Measurements from ENCODE around the gene GPD2.

The GPD2 gene

DNA sequence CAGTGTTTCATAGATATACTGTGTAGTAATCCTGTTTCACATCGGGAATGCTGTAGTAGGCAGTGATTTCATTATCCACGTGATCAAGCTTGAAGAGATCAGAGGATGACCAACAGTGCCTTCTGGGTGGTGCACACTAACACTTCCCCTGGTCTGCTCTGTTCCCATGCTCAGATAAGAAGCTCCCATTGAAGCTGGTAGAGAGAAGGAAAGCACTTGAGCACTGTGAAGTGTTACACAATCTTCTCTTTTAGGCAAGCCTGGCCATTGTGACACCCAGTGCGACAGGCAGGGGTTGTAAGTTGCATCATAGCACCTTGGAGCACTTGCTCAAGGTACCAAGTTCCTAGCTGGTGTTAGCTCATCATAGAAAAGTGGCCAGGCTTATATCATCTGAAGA lies 30.6 kb upstream of the GPD2 start:
- Histone ChIP-seq H3K4me3 (ENCODE audit: low read depth, low read length) (no peak overlapping the region), H3K27me3 (ENCODE audit: control insufficient read depth, insufficient read depth, low read length) (no peaks in the 10 kb centered on the region), H3K4me1 (ENCODE audit: control insufficient read depth, insufficient read depth, low read length) (no peaks in the 10 kb centered on the region; the same call in 1 of the 2 replicates), H3K27ac (ENCODE audit: low read depth, low read length) (no peak overlapping the region), H3K36me3 (ENCODE audit: control insufficient read depth, insufficient read depth, low read length) (no peaks in the 10 kb centered on the region), H3K9me3 (ENCODE audit: control insufficient read depth, insufficient read depth, low read length) (no peaks in the 10 kb centered on the region), H3K9ac (ENCODE audit: low read depth, low read length) (no peak overlapping the region)

DNA sequence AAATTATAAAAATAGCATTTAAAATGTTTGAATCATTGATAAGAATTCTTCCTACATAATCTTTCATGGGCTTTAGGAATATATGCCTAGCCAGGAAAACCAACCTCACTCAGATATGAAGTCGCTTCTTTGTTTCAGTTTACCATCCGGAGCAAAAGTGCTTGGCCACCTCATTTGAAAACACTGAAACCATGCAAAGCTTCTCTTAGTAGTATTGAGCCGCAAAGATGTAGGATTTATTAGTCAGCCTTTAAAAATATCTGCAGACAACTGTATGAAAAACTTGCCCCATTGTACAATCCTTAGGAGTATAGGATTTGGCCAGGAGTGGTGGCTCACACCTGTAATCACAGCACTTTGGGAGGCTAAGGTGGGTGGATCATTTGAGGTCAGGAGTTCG lies 24.3 kb upstream of the GPD2 start:
- H3K36me3 ChIP-seq (ENCODE audit: control insufficient read depth, insufficient read depth, low read length): no peaks in the 10 kb centered on the region
- no peak overlapping the region for H3K4me3 ChIP-seq (ENCODE audit: low read depth, low read length)
- no peaks in the 10 kb centered on the region for H3K27me3 ChIP-seq (ENCODE audit: control insufficient read depth, insufficient read depth, low read length)
- H3K9ac ChIP-seq (ENCODE audit: low read depth, low read length): no peak overlapping the region
- H3K27ac ChIP-seq (ENCODE audit: low read depth, low read length): no peak overlapping the region
- H3K9me3 ChIP-seq (ENCODE audit: control insufficient read depth, insufficient read depth, low read length): no peaks in the 10 kb centered on the region
- H3K4me1 ChIP-seq (ENCODE audit: control insufficient read depth, insufficient read depth, low read length): no peaks in the 10 kb centered on the region

DNA sequence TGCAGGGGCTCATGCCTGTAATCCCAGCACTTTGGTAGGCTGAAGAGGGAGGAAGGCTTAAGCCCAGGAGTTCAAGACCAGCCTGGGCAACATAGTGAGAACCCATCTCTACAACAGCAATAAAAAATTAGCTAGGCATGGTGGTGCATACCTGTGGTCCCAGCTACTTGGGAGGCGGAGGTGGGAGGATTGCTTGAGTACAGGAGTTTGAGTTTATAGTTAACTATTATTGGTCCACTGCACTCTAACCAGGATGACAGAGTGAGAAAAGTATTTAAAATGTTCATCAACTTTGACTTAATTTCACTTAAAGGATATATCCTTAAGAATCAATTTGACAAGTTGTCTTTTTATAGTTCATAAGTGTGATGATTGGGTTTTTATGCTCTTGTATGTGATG lies 14.3 kb upstream of the GPD2 start:
- no peak overlapping the region for H3K27ac ChIP-seq (ENCODE audit: low read depth, low read length)

DNA sequence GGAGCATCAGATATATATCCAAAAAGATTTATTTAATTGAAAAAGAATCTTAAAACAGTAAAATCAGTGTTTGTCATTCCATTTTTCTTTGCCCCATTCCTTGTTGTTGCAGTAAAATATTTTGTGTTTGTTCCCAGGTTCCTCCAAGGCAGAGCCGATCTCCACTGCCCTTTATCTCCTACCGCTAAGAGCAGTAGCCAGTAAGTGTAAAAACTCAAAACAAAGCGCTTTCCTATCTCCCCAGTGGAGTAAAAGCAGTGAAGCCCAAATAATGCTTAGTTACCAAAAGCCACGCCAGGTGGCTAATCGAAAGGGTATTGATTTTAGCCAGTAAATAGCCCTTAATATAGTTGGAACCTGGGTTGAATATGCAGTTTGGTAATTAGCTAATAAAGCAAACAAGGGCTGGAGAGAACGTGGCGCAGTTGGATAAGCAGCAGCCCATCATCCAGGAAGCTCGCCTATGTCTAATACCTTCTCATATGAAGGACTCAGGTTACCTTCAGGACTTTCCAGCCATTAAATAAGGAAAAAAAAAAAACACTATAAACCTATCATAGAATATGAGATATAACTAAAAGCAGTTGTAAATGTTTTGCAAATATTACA lies 12.4 kb upstream of the GPD2 start:
- Histone ChIP-seq H3K9me3 (ENCODE audit: control insufficient read depth, insufficient read depth, low read length) (no peaks in the 10 kb centered on the region), H3K4me3 (ENCODE audit: low read depth, low read length) (no peak overlapping the region), H3K9ac (ENCODE audit: low read depth, low read length) (no peak overlapping the region)

More for the DNA sequence above, 14.3 kb upstream of the GPD2 start:
- Histone ChIP-seq H3K4me1 (ENCODE audit: control insufficient read depth, insufficient read depth, low read length) (no peaks in the 10 kb centered on the region), H3K9ac (ENCODE audit: low read depth, low read length) (no peak overlapping the region), H3K9me3 (ENCODE audit: control insufficient read depth, insufficient read depth, low read length) (no peaks in the 10 kb centered on the region), H3K27me3 (ENCODE audit: control insufficient read depth, insufficient read depth, low read length) (no peaks in the 10 kb centered on the region), H3K36me3 (ENCODE audit: control insufficient read depth, insufficient read depth, low read length) (no peaks in the 10 kb centered on the region), H3K4me3 (ENCODE audit: low read depth, low read length) (no peak overlapping the region)

DNA sequence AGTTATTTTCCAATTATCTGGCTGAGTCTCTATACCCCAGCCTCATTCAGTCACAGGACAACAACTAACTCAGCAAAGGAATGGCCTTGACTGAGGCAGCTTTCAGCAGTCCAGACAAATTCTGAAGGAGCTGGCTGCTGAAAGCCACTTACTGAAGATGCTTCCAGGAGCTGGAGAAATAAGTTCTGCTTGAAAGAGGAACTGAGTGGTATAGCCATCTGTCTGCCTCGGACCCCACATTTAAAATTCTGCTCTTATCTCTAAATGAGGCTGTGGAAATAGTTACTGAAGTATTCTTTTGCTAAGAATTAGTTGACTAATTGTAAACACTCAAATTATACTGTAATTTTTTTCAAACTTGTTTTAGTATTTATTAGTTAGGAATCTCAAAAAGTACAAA lies 9.1 kb upstream of the GPD2 start:
- Histone ChIP-seq H3K36me3 (ENCODE audit: control insufficient read depth, insufficient read depth, low read length) (no peaks in the 10 kb centered on the region), H3K9me3 (ENCODE audit: control insufficient read depth, insufficient read depth, low read length) (no peaks in the 10 kb centered on the region), H3K4me3 (ENCODE audit: low read depth, low read length) (no peak overlapping the region), H3K27me3 (ENCODE audit: control insufficient read depth, insufficient read depth, low read length) (no peaks in the 10 kb centered on the region), H3K4me1 (ENCODE audit: control insufficient read depth, insufficient read depth, low read length) (peaks cover 13% of the 10 kb centered on the region), H3K9ac (ENCODE audit: low read depth, low read length) (no peak overlapping the region), H3K27ac (ENCODE audit: low read depth, low read length) (no peak overlapping the region)

More for the DNA sequence above, 12.4 kb upstream of the GPD2 start:
- Histone ChIP-seq H3K27ac (ENCODE audit: low read depth, low read length) (no peak overlapping the region), H3K4me1 (ENCODE audit: control insufficient read depth, insufficient read depth, low read length) (no peaks in the 10 kb centered on the region), H3K36me3 (ENCODE audit: control insufficient read depth, insufficient read depth, low read length) (no peaks in the 10 kb centered on the region), H3K27me3 (ENCODE audit: control insufficient read depth, insufficient read depth, low read length) (no peaks in the 10 kb centered on the region)

DNA sequence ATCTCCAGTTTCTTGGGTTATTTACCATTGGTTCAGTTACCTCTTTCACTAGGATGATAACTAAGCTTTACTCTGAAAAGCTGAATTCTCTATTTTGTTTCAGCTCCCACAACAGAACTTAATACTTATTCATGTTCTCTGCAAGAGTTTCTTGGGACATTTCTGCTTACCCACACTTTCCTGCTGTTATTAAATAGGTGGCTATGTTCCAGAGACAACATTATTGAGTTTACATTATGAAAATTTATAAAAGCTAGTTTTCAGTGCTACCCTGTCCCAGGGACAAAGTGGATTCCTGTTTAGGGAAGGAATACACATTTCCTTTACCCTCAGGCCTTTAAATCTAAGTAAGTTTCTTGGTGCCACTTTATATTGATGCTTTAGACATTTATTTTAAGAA lies 7.0 kb upstream of the GPD2 start:
- Histone ChIP-seq H3K9me3 (ENCODE audit: control insufficient read depth, insufficient read depth, low read length) (no peaks in the 10 kb centered on the region), H3K9ac (ENCODE audit: low read depth, low read length) (no peak overlapping the region), H3K4me3 (ENCODE audit: low read depth, low read length) (no peak overlapping the region), H3K27me3 (ENCODE audit: control insufficient read depth, insufficient read depth, low read length) (no peaks in the 10 kb centered on the region), H3K27ac (ENCODE audit: low read depth, low read length) (no peak overlapping the region), H3K4me1 (ENCODE audit: control insufficient read depth, insufficient read depth, low read length) (peaks cover 13% of the 10 kb centered on the region), H3K36me3 (ENCODE audit: control insufficient read depth, insufficient read depth, low read length) (no peaks in the 10 kb centered on the region)

DNA sequence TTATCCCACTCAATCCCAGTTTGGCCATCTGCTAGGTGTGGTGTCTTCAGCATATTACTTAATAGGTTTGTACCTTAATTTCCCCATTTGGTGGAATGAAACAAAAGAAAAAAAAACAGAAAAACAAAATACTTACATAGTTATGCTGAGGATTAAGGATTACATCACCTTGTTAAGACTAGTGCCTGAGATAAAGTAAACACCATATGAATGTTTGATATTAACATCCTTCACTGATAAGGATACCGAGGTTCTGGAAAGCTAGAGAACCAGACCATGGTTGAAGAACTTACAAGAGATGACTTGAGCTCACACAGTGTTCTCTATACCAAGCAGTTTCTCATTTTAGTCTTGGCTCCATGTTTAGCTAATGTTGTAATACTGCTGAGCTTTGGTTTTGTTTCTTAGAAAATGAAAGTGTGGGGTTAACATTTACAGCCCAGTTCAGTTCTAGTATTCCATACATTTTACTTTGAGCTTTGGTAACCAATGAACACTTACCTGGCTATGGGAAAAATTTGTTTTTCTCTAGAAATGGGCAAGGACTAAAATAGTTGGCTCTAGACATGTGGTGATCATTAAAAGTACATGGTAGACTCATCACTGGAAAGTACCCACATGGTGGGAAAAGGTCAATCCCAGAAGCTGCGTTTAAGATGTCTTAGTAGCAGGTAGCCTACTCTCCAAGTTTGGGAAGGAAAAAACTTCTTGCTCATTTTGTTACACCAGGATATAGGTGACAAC lies 5.8 kb upstream of the GPD2 start:
- peaks cover 20% of the 10 kb centered on the region for H3K4me1 ChIP-seq (ENCODE audit: control insufficient read depth, insufficient read depth, low read length)
- no peak overlapping the region for H3K4me3 ChIP-seq (ENCODE audit: low read depth, low read length)
- no peak overlapping the region for H3K27ac ChIP-seq (ENCODE audit: low read depth, low read length)
- no peaks in the 10 kb centered on the region for H3K27me3 ChIP-seq (ENCODE audit: control insufficient read depth, insufficient read depth, low read length)
- H3K9me3 ChIP-seq (ENCODE audit: control insufficient read depth, insufficient read depth, low read length): no peaks in the 10 kb centered on the region
- H3K36me3 ChIP-seq (ENCODE audit: control insufficient read depth, insufficient read depth, low read length): no peaks in the 10 kb centered on the region
- peak overlapping the region; percentile 24; the same call in 1 of the 2 replicates for H3K9ac ChIP-seq (ENCODE audit: low read depth, low read length)

DNA sequence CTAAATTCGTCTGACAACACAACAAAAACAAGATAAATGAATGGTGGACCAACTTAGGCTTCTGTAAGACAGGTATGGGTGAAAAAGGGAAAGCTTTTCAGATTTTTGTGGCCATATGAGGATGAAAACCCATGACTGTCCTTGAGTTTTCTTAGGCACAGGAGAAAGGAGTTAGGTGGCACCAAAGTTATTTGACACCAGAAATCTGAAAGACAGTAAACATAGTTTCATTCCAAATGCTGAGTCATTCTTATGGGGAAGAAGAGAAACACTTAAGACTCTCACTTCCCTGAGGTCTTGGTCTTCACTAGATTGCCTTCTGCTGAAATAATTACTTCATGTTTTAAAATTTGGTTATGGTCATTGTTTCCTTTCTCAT lies 5.2 kb upstream of the GPD2 start:
- no peaks in the 10 kb centered on the region for H3K27me3 ChIP-seq (ENCODE audit: control insufficient read depth, insufficient read depth, low read length)
- H3K9me3 ChIP-seq (ENCODE audit: control insufficient read depth, insufficient read depth, low read length): no peaks in the 10 kb centered on the region
- no peak overlapping the region for H3K4me3 ChIP-seq (ENCODE audit: low read depth, low read length)
- H3K4me1 ChIP-seq (ENCODE audit: control insufficient read depth, insufficient read depth, low read length): peaks cover 20% of the 10 kb centered on the region
- no peaks in the 10 kb centered on the region for H3K36me3 ChIP-seq (ENCODE audit: control insufficient read depth, insufficient read depth, low read length)
- H3K27ac ChIP-seq (ENCODE audit: low read depth, low read length): no peak overlapping the region
- H3K9ac ChIP-seq (ENCODE audit: low read depth, low read length): peak overlapping the region; percentile 24; the same call in 1 of the 2 replicates

DNA sequence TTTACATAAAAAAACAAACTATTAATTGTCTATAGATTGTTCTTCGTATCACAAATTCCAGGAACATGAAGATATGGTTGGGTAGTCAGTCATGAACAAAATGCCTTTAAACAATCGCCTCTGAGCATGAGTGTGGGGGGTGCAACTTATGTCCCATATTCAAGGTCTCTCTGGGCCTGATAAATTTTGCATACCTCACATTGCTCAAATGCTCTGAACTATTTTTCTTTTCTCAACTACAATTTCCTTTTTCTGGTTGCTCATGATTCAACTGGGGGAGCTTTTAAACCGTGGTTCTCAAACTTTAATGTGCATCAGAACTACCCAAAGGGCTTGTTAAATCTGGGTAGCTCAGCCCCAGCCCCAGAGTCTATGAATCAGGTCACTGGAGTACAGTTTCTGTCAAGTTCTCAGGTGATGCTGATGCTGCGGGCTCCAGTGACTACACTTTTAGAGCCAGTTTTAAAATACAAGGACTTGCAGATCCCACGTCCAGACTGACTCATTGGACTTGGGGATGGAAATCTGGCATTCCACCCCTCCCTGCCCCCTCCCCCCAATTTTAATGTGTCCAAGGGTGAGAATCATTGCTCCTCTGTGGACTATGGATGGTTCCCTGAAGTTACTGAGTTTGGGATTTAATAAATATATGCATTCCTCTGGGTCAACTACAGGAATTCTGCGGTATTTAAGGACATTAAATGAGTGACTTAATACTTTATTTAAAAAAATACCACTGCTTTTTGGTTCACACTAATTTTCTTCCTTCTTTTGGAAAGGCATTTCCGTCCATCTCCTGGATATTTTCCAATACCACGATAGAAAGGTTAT lies 1.5 kb upstream of the GPD2 start:
- Histone ChIP-seq H3K4me3 (ENCODE audit: low read depth, low read length) (peak overlapping the region; percentile 83), H3K9me3 (ENCODE audit: control insufficient read depth, insufficient read depth, low read length) (no peaks in the 10 kb centered on the region), H3K27ac (ENCODE audit: low read depth, low read length) (peak overlapping the region; percentile 92), H3K27me3 (ENCODE audit: control insufficient read depth, insufficient read depth, low read length) (no peaks in the 10 kb centered on the region), H3K4me1 (ENCODE audit: control insufficient read depth, insufficient read depth, low read length) (peaks cover 32% of the 10 kb centered on the region), H3K36me3 (ENCODE audit: control insufficient read depth, insufficient read depth, low read length) (no peaks in the 10 kb centered on the region), H3K9ac (ENCODE audit: low read depth, low read length) (no peak overlapping the region)

DNA sequence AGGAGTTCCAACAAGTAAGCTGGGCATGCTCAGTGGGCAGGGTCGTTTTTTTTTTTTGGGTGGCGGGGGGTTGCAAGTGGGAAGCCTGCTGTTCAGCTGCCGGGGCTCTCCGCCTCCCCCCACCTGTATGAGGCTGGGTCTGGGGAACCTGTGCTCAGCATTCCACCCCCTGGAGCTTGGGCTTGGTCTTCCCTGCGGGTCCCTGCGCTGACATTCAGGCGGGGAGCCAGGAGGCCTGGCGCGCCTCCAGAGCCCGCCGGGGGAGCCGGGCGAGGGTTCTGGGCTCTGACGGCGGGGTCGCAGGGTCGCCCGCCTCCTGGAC lies 822 bp upstream of the GPD2 start:
- no peaks in the 10 kb centered on the region for H3K27me3 ChIP-seq (ENCODE audit: control insufficient read depth, insufficient read depth, low read length)
- H3K9ac ChIP-seq (ENCODE audit: low read depth, low read length): peak overlapping the region; percentile 74
- peak overlapping the region; percentile 83 for H3K4me3 ChIP-seq (ENCODE audit: low read depth, low read length)
- no peaks in the 10 kb centered on the region for H3K9me3 ChIP-seq (ENCODE audit: control insufficient read depth, insufficient read depth, low read length)
- H3K36me3 ChIP-seq (ENCODE audit: control insufficient read depth, insufficient read depth, low read length): no peaks in the 10 kb centered on the region
- peak overlapping the region; percentile 92 for H3K27ac ChIP-seq (ENCODE audit: low read depth, low read length)
- H3K4me1 ChIP-seq (ENCODE audit: control insufficient read depth, insufficient read depth, low read length): peaks cover 32% of the 10 kb centered on the region

Data from HUES48 (cell line).